ENCODE results near the gene NUDT9.
A peak's percentile ranks its signal among the peaks of the same experiment; 100 is the strongest.
"Not testable (repeated sequence)": the region's sequence is repeated elsewhere in the genome, so short reads cannot be mapped to it uniquely, and the experiment has no call there.

Gene NUDT9

DNA sequence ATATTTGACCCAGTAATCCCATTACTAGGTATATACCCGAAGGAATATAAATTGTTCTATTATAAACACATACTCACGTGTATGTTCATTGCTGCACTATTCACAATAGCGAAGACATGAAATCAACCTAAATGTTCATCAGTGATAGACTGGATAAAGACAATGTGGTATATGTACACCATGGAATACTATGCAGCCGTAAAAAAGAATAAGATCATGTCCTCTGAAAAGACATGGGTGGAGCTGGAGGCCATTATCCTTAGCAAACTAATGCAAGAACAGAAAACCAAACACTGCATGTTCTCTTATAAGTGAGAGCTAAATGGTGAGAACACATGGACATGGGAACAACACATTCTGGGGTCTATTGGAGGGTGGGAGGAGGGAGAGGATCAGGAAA lies 36.5 kb downstream of the NUDT9 start:
- peaks cover 1 to 4% of the 10 kb centered on the region in 2 donors for H3K9me3 Mint-ChIP-seq
- H3K4me3 Mint-ChIP-seq, result no peak overlapping the region
- H3K36me3 Mint-ChIP-seq, result peaks cover 17 to 28% of the 10 kb centered on the region in 2 donors
- no peaks in the 10 kb centered on the region for H3K27me3 Mint-ChIP-seq
- no peaks in the 10 kb centered on the region for H3K4me1 Mint-ChIP-seq
- H3K27ac Mint-ChIP-seq, result no peak overlapping the region
- no peak for DNase-seq
- ATAC-seq (replicated peaks), result no peak

DNA sequence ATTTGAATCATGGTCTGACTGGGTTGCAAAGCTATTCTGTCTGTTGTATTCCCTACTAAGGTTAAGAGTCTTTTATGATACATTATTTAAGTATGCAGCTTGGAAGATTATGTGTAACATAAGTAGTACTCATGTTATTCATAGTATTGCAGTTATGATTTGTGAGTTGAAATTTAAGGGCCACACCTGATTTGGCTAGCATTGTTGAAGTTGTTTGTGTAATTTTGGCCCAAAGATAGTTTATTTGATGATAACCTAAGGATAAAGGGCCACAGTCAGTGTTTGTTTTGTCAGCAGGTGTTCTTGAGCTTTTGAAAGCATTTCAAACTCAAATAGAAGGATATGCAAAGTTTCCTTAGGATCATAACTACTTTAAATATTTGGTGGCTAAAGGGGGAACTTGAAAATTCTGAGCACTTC lies 38.9 kb downstream of the NUDT9 start:
- DNase-seq (no peak), ATAC-seq (replicated peaks) (no peak)
- Mint-ChIP-seq H3K4me3 (no peak overlapping the region), H3K27ac (no peak overlapping the region), H3K36me3 (peaks cover 13 to 25% of the 10 kb centered on the region in 2 donors), H3K4me1 (no peaks in the 10 kb centered on the region), H3K27me3 (no peaks in the 10 kb centered on the region), H3K9me3 (peaks cover 1 to 4% of the 10 kb centered on the region in 2 donors)

DNA sequence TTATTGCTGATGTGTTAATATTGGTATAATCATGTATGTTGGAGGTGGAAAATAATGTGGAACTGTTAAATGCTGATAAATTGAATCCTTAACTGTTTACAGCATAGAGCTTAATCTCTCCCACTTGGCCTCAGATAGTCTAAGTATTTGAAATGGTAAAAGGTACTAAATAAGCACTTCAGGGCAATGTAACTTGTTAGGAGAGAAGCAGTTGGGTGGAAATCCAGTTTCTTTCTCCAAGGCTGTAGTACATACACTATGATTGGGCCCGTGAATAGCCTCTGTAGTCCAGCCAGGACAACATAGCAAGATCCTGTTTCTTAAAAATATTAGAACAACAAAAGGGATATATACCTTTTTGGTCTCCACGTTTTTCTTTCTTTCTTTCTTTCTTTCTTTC lies 39.7 kb downstream of the NUDT9 start:
- no peak for DNase-seq
- Mint-ChIP-seq H3K4me3 (no peak overlapping the region), H3K4me1 (no peaks in the 10 kb centered on the region), H3K27ac (no peak overlapping the region), H3K36me3 (peaks cover 13 to 22% of the 10 kb centered on the region in 2 donors), H3K9me3 (peaks cover 1 to 4% of the 10 kb centered on the region in 2 donors), H3K27me3 (no peaks in the 10 kb centered on the region)
- ATAC-seq (replicated peaks), result no peak

DNA sequence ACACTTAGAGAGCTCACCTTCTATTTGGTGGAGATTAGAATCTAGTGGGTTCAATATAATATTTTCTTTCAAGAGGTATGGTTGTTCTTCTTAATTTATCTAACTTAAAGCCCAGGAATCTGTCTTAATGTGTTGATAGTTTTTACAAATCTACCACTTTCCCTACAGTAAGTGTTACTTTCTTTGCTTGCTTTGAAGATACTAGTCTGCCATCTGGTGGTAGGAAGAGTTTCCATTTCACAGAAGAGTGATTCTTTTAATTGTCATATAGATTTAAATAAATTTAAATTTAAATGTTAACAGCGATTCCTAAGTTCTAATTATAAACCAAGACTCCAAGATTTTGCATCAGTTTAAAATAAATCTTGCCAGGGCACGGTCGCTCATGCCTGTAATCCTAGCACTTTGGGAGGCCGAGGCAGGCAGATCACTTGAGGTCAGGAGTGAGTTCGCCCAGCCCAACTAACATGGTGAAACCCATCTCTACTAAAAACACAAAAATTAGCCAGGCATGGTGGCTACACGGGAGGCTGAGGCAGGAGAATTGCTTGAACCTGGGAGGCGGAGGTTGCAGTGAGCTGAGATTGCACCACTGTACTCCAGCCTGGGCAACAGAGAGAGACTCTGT lies 43.5 kb downstream of the NUDT9 start:
- H3K4me1 Mint-ChIP-seq, result no peaks in the 10 kb centered on the region
- no peaks in the 10 kb centered on the region for H3K9me3 Mint-ChIP-seq
- H3K36me3 Mint-ChIP-seq, result no peaks in the 10 kb centered on the region
- H3K27me3 Mint-ChIP-seq, result no peaks in the 10 kb centered on the region
- H3K27ac Mint-ChIP-seq, result no peak overlapping the region
- no peak overlapping the region for H3K4me3 Mint-ChIP-seq
- peak in 1 of 2 donors; percentile 45 for ATAC-seq (replicated peaks)
- no peak for DNase-seq

DNA sequence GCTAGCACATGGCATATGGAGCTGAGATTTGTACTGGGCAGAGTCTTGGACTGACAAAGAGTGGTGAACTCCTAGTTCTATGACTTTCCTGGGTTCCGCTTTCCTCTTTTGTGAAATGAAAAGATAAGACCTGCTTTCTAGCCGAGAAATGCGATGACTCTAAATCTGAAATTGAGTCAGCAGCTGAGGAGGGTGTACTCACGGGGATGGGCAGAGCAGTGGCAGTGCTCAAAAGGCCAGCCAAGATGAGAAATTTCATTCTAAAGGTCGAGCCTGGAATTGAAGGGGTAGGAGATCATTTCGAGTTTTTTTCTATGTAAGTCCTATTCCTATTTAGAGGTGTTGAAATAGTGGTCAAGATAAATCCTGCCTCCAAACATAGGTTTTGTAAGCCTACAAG lies 47.0 kb downstream of the NUDT9 start:
- Mint-ChIP-seq H3K27ac (no peak overlapping the region), H3K4me3 (no peak overlapping the region), H3K9me3 (no peaks in the 10 kb centered on the region), H3K27me3 (no peaks in the 10 kb centered on the region), H3K36me3 (no peaks in the 10 kb centered on the region), H3K4me1 (no peaks in the 10 kb centered on the region)
- DNase-seq (no peak), ATAC-seq (replicated peaks) (no peak)

DNA sequence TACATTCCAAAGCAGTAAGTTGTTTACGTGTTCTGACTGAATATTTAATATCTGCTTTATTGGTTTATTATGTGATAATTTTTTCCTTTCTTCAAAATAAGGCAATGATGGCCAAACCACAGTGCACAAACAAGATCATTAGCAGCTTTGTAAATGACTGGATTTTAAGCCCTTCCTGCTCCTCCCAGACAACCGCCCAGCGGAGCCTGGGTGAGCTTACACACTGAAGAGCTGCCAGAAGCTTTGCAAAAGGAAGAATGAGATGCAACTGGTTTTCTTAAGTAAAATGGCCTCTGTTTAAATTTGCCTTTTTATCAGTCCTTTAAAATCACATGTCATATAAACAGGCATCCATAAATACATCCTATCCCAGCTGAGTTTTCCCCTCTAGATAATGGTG lies 54.6 kb downstream of the NUDT9 start:
- Mint-ChIP-seq H3K4me3 (no peak overlapping the region), H3K36me3 (no peaks in the 10 kb centered on the region), H3K27me3 (no peaks in the 10 kb centered on the region), H3K27ac (no peak overlapping the region), H3K9me3 (no peaks in the 10 kb centered on the region), H3K4me1 (no peaks in the 10 kb centered on the region)
- ATAC-seq (replicated peaks), result no peak
- no peak for DNase-seq

DNA sequence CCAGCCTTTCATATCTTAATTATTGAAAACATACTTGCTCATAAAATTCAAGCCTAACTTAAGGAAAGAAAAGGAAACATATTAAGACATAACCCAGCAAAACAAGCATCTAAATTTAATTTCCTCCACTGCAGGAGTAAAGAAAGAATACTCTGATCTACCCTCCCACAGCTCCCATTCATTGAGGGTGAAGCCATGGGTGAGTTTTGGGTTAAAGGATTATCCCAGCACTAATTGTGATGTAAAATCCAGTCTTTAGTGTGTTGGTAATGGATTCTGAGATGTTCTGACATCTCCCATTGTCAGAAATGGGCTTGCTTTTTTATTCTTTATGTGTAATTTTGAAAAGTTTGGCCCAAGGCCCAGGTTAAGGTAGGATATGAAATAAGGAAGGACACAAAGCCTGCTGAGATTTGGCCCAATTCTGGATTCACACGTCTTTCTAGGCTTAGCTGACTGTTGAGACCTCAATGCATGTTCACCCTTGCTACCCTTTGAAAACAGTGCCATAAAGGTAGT lies 56.4 kb downstream of the NUDT9 start:
- Mint-ChIP-seq H3K27me3 (no peaks in the 10 kb centered on the region), H3K27ac (no peak overlapping the region), H3K4me1 (no peaks in the 10 kb centered on the region), H3K36me3 (peaks cover 4 to 7% of the 10 kb centered on the region in 2 donors), H3K4me3 (no peak overlapping the region), H3K9me3 (peaks cover 3% of the 10 kb centered on the region in 2 donors)
- ATAC-seq (replicated peaks) (no peak), DNase-seq (no peak)

DNA sequence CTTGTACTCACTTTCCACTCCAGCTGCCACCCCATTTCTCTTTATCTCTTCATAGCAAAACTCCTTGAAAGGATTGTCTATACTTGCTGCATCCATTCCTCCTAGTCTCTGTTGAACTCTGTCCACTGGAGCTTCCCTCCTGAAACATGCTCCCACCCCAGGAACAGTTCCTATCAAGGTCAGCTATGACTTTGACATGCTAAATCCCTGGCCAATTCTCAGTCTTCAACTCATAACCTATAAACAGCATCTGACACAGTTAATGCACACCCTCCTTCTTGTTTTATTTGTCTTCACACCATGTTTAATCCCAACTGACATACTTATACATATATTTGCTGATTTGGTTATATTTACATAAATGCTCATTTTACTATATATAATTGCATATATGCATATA lies 59.0 kb downstream of the NUDT9 start:
- no peak for ATAC-seq (replicated peaks)
- no peak overlapping the region for H3K27ac Mint-ChIP-seq
- H3K36me3 Mint-ChIP-seq, result peaks cover 6 to 19% of the 10 kb centered on the region in 2 donors
- H3K27me3 Mint-ChIP-seq, result no peaks in the 10 kb centered on the region
- peaks cover 3 to 5% of the 10 kb centered on the region in 2 donors for H3K9me3 Mint-ChIP-seq
- no peaks in the 10 kb centered on the region for H3K4me1 Mint-ChIP-seq
- H3K4me3 Mint-ChIP-seq, result no peak overlapping the region
- no peak for DNase-seq

DNA sequence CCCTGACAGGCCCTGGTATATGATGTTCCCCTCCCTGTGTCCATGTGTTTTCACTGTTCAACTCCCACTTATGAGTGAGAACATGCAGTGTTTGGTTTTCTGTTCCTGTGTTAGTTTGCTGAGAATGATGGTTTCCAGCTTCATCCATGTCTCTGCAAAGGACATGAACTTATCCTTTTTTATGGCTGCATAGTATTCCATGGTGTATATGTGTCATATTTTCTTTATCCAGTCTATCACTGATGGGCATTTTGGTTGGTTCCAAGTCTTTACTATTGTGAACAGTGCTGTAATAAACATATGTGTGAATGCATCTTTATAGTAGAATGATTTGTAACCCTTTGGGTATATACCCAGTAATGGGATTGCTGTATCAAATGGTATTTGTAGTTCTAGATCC lies 60.9 kb downstream of the NUDT9 start:
- not testable (repeated sequence) for H3K4me1 Mint-ChIP-seq; DNase-seq; ATAC-seq (replicated peaks); H3K4me3 Mint-ChIP-seq; H3K27ac Mint-ChIP-seq; H3K27me3 Mint-ChIP-seq
- peaks cover 4 to 12% of the 10 kb centered on the region in 2 donors for H3K9me3 Mint-ChIP-seq
- peaks cover 15 to 27% of the 10 kb centered on the region in 2 donors for H3K36me3 Mint-ChIP-seq

DNA sequence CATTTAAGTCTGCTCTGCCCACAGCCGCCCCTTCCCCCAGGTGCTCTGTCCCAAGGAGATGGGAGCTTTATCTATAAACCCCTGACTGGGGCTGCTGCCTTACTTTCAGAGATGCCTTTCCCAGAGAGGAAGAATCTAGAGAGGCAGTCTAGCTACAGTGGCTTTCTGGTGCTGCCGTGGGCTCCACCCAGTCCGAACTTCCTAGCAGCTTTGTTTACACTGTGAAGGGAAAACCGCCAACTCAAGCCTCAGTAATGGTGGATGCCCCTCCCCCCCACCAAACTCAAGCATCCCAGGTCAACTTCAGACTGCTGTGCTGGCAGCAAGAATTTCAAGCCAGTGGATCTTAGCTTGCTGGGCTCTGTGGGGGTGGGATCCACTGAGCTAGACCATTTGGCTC lies 66.3 kb downstream of the NUDT9 start:
- Mint-ChIP-seq H3K36me3 (peaks cover 18 to 35% of the 10 kb centered on the region in 2 donors), H3K9me3 (peaks cover 4 to 14% of the 10 kb centered on the region in 2 donors)
- H3K4me3 Mint-ChIP-seq; H3K27ac Mint-ChIP-seq; H3K4me1 Mint-ChIP-seq; DNase-seq; ATAC-seq (replicated peaks); H3K27me3 Mint-ChIP-seq: not testable (repeated sequence)

DNA sequence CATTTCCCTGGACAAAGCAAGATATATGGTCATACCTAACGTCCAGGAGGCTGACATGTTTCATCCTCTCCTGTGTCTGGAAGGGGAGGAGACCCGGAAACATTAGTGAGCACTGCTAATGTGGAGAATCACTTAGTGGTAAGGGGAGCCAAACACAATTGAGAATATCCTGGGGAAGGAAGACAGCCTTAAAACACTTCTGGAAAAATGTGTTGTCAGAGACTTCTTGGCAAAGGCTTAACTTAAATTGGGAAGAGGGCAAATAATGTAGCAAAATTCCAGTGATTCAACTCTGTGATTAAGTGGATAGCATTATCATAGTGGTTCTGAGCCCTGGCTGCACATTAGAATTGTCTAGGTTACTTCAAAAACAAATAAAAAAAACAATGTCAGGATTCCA lies 67.3 kb downstream of the NUDT9 start:
- no peak overlapping the region for H3K27ac Mint-ChIP-seq
- DNase-seq (no peak), ATAC-seq (replicated peaks) (no peak)
- H3K4me3 Mint-ChIP-seq, result no peak overlapping the region
- peaks cover 4 to 12% of the 10 kb centered on the region in 2 donors for H3K9me3 Mint-ChIP-seq
- no peaks in the 10 kb centered on the region for H3K27me3 Mint-ChIP-seq
- peaks cover 17 to 30% of the 10 kb centered on the region in 2 donors for H3K36me3 Mint-ChIP-seq
- peaks cover 0 to 5% of the 10 kb centered on the region in 2 donors for H3K4me1 Mint-ChIP-seq

DNA sequence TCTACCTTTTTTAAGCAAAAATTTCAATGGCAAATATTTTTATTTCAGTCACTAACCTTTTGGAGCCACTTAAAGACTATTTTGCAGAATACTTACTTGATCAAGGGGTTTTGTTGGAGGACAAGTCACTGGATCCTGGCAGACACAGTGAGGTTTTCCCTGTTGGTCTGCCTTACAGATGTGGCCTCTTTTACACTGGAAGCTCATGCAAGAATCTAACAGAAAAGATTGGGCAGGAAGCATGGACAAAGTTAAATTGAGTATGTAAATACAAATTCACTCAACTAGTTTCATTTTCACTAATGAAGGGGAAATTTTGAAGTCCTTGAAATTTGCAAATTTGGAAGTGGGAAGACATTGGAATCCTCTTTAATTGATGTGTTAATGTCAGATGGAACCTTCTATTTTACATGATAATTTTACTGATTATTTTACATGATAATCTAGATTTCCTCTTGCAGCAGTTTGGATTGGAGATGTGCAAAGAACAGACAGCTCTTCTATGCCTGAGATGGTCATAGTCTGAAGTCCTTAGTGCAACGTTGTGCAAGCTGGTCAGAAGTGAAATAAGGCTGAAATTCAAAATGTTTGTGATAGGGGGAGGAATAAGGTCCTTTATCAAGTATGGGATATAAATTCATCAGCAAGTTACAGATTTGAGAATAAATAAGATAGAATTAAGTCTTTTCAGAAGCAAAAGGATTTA lies 68.4 kb downstream of the NUDT9 start:
- H3K4me3 Mint-ChIP-seq, result no peak overlapping the region
- H3K4me1 Mint-ChIP-seq, result peaks cover 0 to 5% of the 10 kb centered on the region in 2 donors
- peaks cover 15 to 27% of the 10 kb centered on the region in 2 donors for H3K36me3 Mint-ChIP-seq
- ATAC-seq (replicated peaks) (no peak), DNase-seq (no peak)
- H3K27me3 Mint-ChIP-seq, result no peaks in the 10 kb centered on the region
- H3K27ac Mint-ChIP-seq, result no peak overlapping the region
- H3K9me3 Mint-ChIP-seq, result peaks cover 4 to 11% of the 10 kb centered on the region in 2 donors

DNA sequence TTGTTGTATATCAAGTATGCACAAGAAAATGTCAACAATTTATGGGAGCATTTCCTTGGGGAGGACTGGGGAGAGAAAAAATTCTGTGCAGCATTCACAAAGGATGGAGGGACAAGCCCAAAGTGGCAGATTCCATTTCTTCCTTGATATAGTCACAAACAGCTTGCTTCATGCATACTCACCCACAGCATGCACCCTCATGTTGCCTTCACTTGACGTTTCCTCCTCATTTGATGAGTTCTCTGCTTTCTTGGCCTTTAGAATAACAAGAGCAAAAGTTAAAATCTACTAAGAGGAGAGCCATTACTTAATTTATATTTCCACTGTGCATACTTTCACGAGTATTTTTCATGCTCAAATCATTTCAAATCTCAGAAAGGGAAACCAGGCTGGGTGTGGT lies 69.1 kb downstream of the NUDT9 start:
- ATAC-seq (replicated peaks) (no peak), DNase-seq (no peak)
- H3K27ac Mint-ChIP-seq, result no peak overlapping the region
- H3K27me3 Mint-ChIP-seq, result no peaks in the 10 kb centered on the region
- H3K36me3 Mint-ChIP-seq, result peaks cover 15 to 22% of the 10 kb centered on the region in 2 donors
- H3K4me1 Mint-ChIP-seq, result peaks cover 0 to 5% of the 10 kb centered on the region in 2 donors
- H3K4me3 Mint-ChIP-seq, result no peak overlapping the region
- peaks cover 4 to 11% of the 10 kb centered on the region in 2 donors for H3K9me3 Mint-ChIP-seq

DNA sequence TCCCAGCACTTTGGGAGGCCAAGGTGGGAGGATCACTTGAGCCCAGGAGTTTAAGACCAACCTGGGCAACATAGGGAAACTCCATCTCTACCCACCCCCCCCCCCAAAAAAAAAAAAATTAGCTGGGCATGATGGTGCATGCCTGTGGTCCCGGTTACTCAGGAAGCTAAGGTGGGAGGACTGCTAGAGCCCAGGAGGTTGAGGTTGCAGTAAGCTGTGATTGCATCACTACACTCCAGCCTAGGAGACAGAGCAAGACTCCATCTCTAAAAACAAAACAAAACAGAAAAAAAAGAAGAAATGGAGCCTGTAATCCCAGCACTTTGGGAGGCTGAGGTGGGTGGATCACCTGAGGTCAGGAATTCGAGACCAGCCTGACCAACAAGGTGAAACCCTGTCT lies 69.5 kb downstream of the NUDT9 start:
- not testable (repeated sequence) for H3K4me1 Mint-ChIP-seq; H3K4me3 Mint-ChIP-seq; H3K27me3 Mint-ChIP-seq; DNase-seq; ATAC-seq (replicated peaks); H3K27ac Mint-ChIP-seq
- H3K9me3 Mint-ChIP-seq, result peaks cover 4 to 11% of the 10 kb centered on the region in 2 donors
- H3K36me3 Mint-ChIP-seq, result peaks cover 15 to 22% of the 10 kb centered on the region in 2 donors

DNA sequence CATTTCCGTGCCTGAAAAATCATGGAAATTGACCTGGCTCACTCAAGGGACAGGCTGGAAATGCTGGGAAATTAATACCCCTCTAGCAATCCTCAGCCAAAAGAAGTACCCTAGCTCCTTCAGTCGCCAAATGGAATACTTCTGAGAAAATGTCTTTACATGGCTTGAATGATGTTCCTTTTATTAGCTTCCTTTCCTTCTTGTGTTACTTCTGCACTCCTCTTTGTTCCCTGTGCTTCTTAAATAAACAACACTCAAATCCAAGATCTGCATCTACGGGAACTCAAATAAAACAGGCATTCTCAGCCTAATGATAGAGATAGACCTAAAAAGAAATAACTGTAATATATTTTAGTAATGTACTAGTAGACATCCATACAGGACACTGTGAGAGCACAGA lies 70.7 kb downstream of the NUDT9 start:
- DNase-seq (no peak), ATAC-seq (replicated peaks) (no peak)
- Mint-ChIP-seq H3K9me3 (peaks cover 4 to 6% of the 10 kb centered on the region in 2 donors), H3K4me3 (no peak overlapping the region), H3K27me3 (no peaks in the 10 kb centered on the region), H3K4me1 (peaks cover 0 to 5% of the 10 kb centered on the region in 2 donors), H3K36me3 (peaks cover 8 to 15% of the 10 kb centered on the region in 2 donors), H3K27ac (no peak overlapping the region)
